H9 (cell line): Measurements from ENCODE around the gene ELANE. TPM values are rescaled to one million over a fixed set of nuclear protein-coding genes. Genes with fewer than 3 reads are reported as not detected.
A peak's percentile ranks its signal among the peaks of the same experiment; 100 is the strongest.

Experiments
- DNase-seq: peaks from one replicate; pipeline ENCODE4 v3.0.0-alpha.2; 2017
- H2AFZ ChIP-seq: one replicate; pipeline ENCODE4 v1.6.1; 2013; ENCODE audit warnings: mild to moderate bottlenecking, low read length, control low read depth, moderate library complexity
- H2AK5ac ChIP-seq: 2 replicates; pipeline ENCODE4 v1.6.1; 2013; ENCODE audit warnings: low read length, control low read depth, mixed read lengths; ENCODE audit not compliant: insufficient read length
- H2BK120ac ChIP-seq: one replicate; pipeline ENCODE4 v1.6.1; 2013; ENCODE audit warnings: low read depth, mild to moderate bottlenecking, low read length, control low read depth, inconsistent platforms; ENCODE audit not compliant: poor library complexity, severe bottlenecking
- H2BK12ac ChIP-seq: 2 replicates; pipeline ENCODE4 v1.6.1; 2013; ENCODE audit warnings: low read length, control low read depth, mixed read lengths, low read depth; ENCODE audit not compliant: insufficient read length
- H2BK15ac ChIP-seq: 2 replicates; pipeline ENCODE4 v1.6.1; 2013; ENCODE audit warnings: low read depth, low read length, control low read depth
- H2BK20ac ChIP-seq: one replicate; pipeline ENCODE4 v1.6.1; 2013; ENCODE audit warnings: low read depth, mild to moderate bottlenecking, low read length, control low read depth, inconsistent platforms; ENCODE audit not compliant: poor library complexity, severe bottlenecking
- H2BK5ac ChIP-seq: 2 replicates; pipeline ENCODE4 v1.6.1; 2013; ENCODE audit warnings: low read length, control low read depth, mixed read lengths; ENCODE audit not compliant: insufficient read length
- H3K14ac ChIP-seq: 2 replicates; pipeline ENCODE4 v1.6.1; 2013; ENCODE audit warnings: low read length, control low read depth; ENCODE audit not compliant: insufficient read depth
- H3K18ac ChIP-seq: 2 replicates; pipeline ENCODE4 v1.6.1; 2013; ENCODE audit warnings: low read depth, mild to moderate bottlenecking, mixed read lengths, low read length, control low read depth; ENCODE audit not compliant: insufficient read length
- H3K23ac ChIP-seq: 2 replicates; pipeline ENCODE4 v1.6.1; 2013; ENCODE audit warnings: low read length, control low read depth, mixed read lengths, low read depth; ENCODE audit not compliant: insufficient read length
- H3K23me2 ChIP-seq: 2 replicates; pipeline ENCODE4 v1.6.1; 2013; ENCODE audit warnings: low read depth, mild to moderate bottlenecking, mixed read lengths, low read length, control low read depth; ENCODE audit not compliant: insufficient read length, poor library complexity, severe bottlenecking
- H3K27ac ChIP-seq: 2 replicates; pipeline ENCODE4 v1.5.1; 2013; ENCODE audit warnings: low read length, control low read depth, mixed read lengths, low read depth; ENCODE audit not compliant: insufficient read length
- H3K27me3 ChIP-seq: 2 replicates; pipeline ENCODE4 v1.6.1; 2013; ENCODE audit warnings: low read length, control low read depth, inconsistent platforms; ENCODE audit not compliant: insufficient read depth
- H3K4ac ChIP-seq: 2 replicates; pipeline ENCODE4 v1.6.1; 2013; ENCODE audit warnings: low read depth, mild to moderate bottlenecking, control low read depth, inconsistent platforms, low read length, moderate library complexity
- H3K4me1 ChIP-seq: 2 replicates; pipeline ENCODE4 v1.6.1; 2013; ENCODE audit warnings: low read length, control low read depth, inconsistent platforms; ENCODE audit not compliant: insufficient read depth
- H3K4me2 ChIP-seq: 2 replicates; pipeline ENCODE4 v1.6.1; 2013; ENCODE audit warnings: low read length, control low read depth, mixed read lengths; ENCODE audit not compliant: insufficient read length, insufficient read depth
- H3K56ac ChIP-seq: 2 replicates; pipeline ENCODE4 v1.6.1; 2013; ENCODE audit warnings: low read depth, mild to moderate bottlenecking, mixed read lengths, low read length, control low read depth; ENCODE audit not compliant: insufficient read length
- H3K79me1 ChIP-seq: 2 replicates; pipeline ENCODE4 v1.6.1; 2013; ENCODE audit warnings: low read depth, mild to moderate bottlenecking, moderate library complexity, low read length, control low read depth, inconsistent platforms; ENCODE audit not compliant: insufficient read depth, poor library complexity, severe bottlenecking
- H3K79me2 ChIP-seq: 2 replicates; pipeline ENCODE4 v1.6.1; 2013; ENCODE audit warnings: low read length, control low read depth, inconsistent platforms; ENCODE audit not compliant: insufficient read depth
- H3K9ac ChIP-seq: 2 replicates; pipeline ENCODE4 v1.6.1; 2013; ENCODE audit warnings: low read length, control low read depth, mixed read lengths; ENCODE audit not compliant: insufficient read length; ENCODE audit errors: extremely low read depth
- H3K9me3 ChIP-seq: one replicate; pipeline ENCODE4 v1.6.1; 2013; ENCODE audit warnings: low read depth, low read length, inconsistent platforms; ENCODE audit not compliant: control insufficient read depth
- H3T11ph ChIP-seq: one replicate; pipeline ENCODE4 v1.6.1; 2013; ENCODE audit warnings: mild to moderate bottlenecking, low read length, control low read depth, inconsistent platforms
- H4K20me1 ChIP-seq: one replicate; pipeline ENCODE4 v1.6.1; 2013; ENCODE audit not compliant: control insufficient read depth, insufficient read length, insufficient read depth
- H4K5ac ChIP-seq: 2 replicates; pipeline ENCODE4 v1.6.1; 2013; ENCODE audit warnings: low read depth, mild to moderate bottlenecking, mixed read lengths, low read length, control low read depth; ENCODE audit not compliant: insufficient read length
- H4K8ac ChIP-seq: replicated peaks from 2 replicates; pipeline ENCODE4 v1.6.1; 2013; ENCODE audit warnings: low read length, control low read depth, mixed read lengths, low read depth; ENCODE audit not compliant: insufficient read length
- H4K91ac ChIP-seq: 2 replicates; pipeline ENCODE4 v1.6.1; 2013; ENCODE audit warnings: low read depth, mild to moderate bottlenecking, moderate library complexity, mixed read lengths, low read length, control low read depth; ENCODE audit not compliant: insufficient read length
- H3K27ac Mint-ChIP-seq, 3 experiments: 2 replicates in 2 of 3; 3 replicates in 1 of 3; pipeline ENCODE4 v1.8.0; 2020 to 2021; ENCODE audit warnings: mixed read lengths in 3 of 3, mild to moderate bottlenecking in 1 of 3, moderate library complexity in 1 of 3
- H3K27me3 Mint-ChIP-seq: 2 replicates; pipeline ENCODE4 v1.8.0; 2021; ENCODE audit warnings: low read depth, mild to moderate bottlenecking, moderate library complexity, mixed read lengths
- H3K36me3 Mint-ChIP-seq, 3 experiments: 2 replicates in 2 of 3; 3 replicates in 1 of 3; pipeline ENCODE4 v1.8.0; 2020 to 2021; ENCODE audit warnings: low read depth in 3 of 3, mixed read lengths in 3 of 3; ENCODE audit not compliant: insufficient read depth in 1 of 3
- H3K4me1 Mint-ChIP-seq, 2 experiments: 2 replicates each; pipeline ENCODE4 v1.8.0; 2020; ENCODE audit warnings: mixed read lengths in 2 of 2
- H3K4me3 Mint-ChIP-seq, 2 experiments: 2 replicates in 1 of 2; 3 replicates in 1 of 2; pipeline ENCODE4 v1.8.0; 2020 to 2021; ENCODE audit warnings: mild to moderate bottlenecking in 2 of 2, mixed read lengths in 2 of 2, moderate library complexity in 1 of 2
- H3K9me3 Mint-ChIP-seq, 2 experiments: 2 replicates in 1 of 2; 3 replicates in 1 of 2; pipeline ENCODE4 v1.8.0; 2020; ENCODE audit warnings: mild to moderate bottlenecking in 2 of 2, mixed read lengths in 2 of 2, moderate library complexity in 1 of 2
- CTCF ChIP-seq: fragments of 200-600 bp; sonication (generic); conservative IDR thresholded peaks from 3 replicates; pipeline ENCODE4 v1.8.0; 2021; ENCODE audit warnings: antibody characterized with exemption, mild to moderate bottlenecking
- WGBS: extraction: QIAGEN DNeasy Blood & Tissue Kit; methylation state at CpG from one replicate; pipeline ENCODE4 v1.1.7; 2013; ENCODE audit warnings: missing lambda C conversion rate, low lambda C conversion rate, mixed read lengths; ENCODE audit not compliant: insufficient read length; ENCODE audit errors: extremely low coverage; 5-methylcytosine and 5-hydroxymethylcytosine counted together
- total RNA-seq: library from RNA; stranded (reverse); gene quantifications from 2 replicates; pipeline ENCODE4 v1.2.1, GENCODE V29; 2021

The ELANE gene
- total RNA-seq, 1 experiment from 2014 or later: not detected

DNA sequence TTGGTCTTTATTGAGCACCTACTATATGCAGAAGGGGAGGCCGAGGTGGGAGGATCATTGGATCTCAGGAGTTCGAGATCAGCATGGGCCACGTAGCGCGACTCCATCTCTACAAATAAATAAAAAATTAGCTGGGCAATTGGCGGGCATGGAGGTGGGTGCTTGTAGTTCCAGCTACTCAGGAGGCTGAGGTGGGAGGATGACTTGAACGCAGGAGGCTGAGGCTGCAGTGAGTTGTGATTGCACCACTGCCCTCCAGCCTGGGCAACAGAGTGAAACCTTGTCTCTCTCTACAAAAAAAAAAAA is 11.2 kb downstream of the ELANE start:
- Histone ChIP-seq H4K8ac (no peak overlapping the region), H3T11ph (no peak overlapping the region), H3K23me2 (peaks cover 3% of the 10 kb centered on the region), H3K14ac (no peak overlapping the region), H4K20me1 (no peaks in the 10 kb centered on the region), H3K9me3 (no peaks in the 10 kb centered on the region), H3K4me1 (no peaks in the 10 kb centered on the region), H3K9ac (no peak overlapping the region), H4K5ac (no peak overlapping the region), H3K18ac (no peak overlapping the region), H2BK20ac (no peak overlapping the region), H3K27me3 (peaks cover 3% of the 10 kb centered on the region; the same call in 1 of the 2 replicates), H3K79me1 (no peaks in the 10 kb centered on the region), H4K91ac (no peak overlapping the region), H3K79me2 (no peaks in the 10 kb centered on the region), H2BK12ac (no peak overlapping the region), H2AFZ (no peak overlapping the region), H2BK120ac (no peak overlapping the region), H3K56ac (no peak overlapping the region), H2BK15ac (no peak overlapping the region), H3K27ac (no peak overlapping the region), H2BK5ac (no peak overlapping the region), H3K4ac (no peak overlapping the region), H3K4me2 (peak overlapping the region; percentile 16), H2AK5ac (no peak overlapping the region), H3K23ac (no peak overlapping the region)
- no peak for DNase-seq
- peaks cover 4 to 12% (median 12%) of the 10 kb centered on the region in 3 experiments for H3K36me3 Mint-ChIP-seq
- peaks cover 33% of the 10 kb centered on the region for H3K27me3 Mint-ChIP-seq
- H3K4me3 Mint-ChIP-seq: peak overlapping the region; percentile 14 to 83; a peak in 3 of 5 replicates
- no CpG with 5 or more reads among the region's 7 CpGs for WGBS
- TF ChIP-seq CTCF: no peak
- peaks cover 8 to 21% of the 10 kb centered on the region in 2 experiments for H3K4me1 Mint-ChIP-seq
- no peak overlapping the region for H3K27ac Mint-ChIP-seq
- H3K9me3 Mint-ChIP-seq: peaks cover 0 to 2% of the 10 kb centered on the region in 2 experiments; a peak in 1 of 5 replicates
